Muscle of arm (tissue), 14 donors: ENCODE results near the gene FBXW10B. TPM values are rescaled to one million over a fixed set of nuclear protein-coding genes. Genes with fewer than 3 reads are reported as not detected.
A peak's percentile ranks its signal among the peaks of the same experiment; 100 is the strongest.
"Not testable (repeated sequence)": the region's sequence is repeated elsewhere in the genome, so short reads cannot be mapped to it uniquely, and the experiment has no call there.

Experiments used
- DNase-seq: peaks from one replicate; pipeline ENCODE4 v3.0.0-alpha.2; 2013
- long read RNA-seq, 11 donors: transcript quantifications; one replicate each; lab custom pipeline, GENCODE V29; 2026
- polyA plus RNA-seq, 12 donors: library from polyadenylated mRNA; unstranded; fragments of 120-200 nt; gene quantifications; one replicate each; pipeline ENCODE4 v1.2.1, GENCODE V29; 2013; ENCODE audit not compliant: insufficient read length in 12 of 12

Gene FBXW10B
- 1 to 10 TPM in 9 of 12 donors, under 1 TPM in 1, not detected in 2; 0.47 to 3.8 (median 1.7) TPM for polyA plus RNA-seq
- long read RNA-seq, donor 1: 0 reads
- long read RNA-seq, donor 2: 0 reads
- long read RNA-seq, donor 3: 0 reads
- long read RNA-seq, donor 4: 0 reads
- long read RNA-seq, donor 5: 0 reads
- long read RNA-seq, donor 6: 0 reads
- long read RNA-seq, donor 7: 0 reads
- long read RNA-seq, donor 8: 0 reads
- long read RNA-seq, donor 9: 0 reads
- long read RNA-seq, donor 10: 0 reads
- long read RNA-seq, donor 11: 0 reads

GRCh38 chr17:15619331-15620058, at the start of gene FBXW10B:
Gene FBXW10B, minus strand, starts transcription at chr17:15619704. Its CDS starts 192 bp downstream, at chr17:15619512.
- peak; percentile 12 for DNase-seq

DNA sequence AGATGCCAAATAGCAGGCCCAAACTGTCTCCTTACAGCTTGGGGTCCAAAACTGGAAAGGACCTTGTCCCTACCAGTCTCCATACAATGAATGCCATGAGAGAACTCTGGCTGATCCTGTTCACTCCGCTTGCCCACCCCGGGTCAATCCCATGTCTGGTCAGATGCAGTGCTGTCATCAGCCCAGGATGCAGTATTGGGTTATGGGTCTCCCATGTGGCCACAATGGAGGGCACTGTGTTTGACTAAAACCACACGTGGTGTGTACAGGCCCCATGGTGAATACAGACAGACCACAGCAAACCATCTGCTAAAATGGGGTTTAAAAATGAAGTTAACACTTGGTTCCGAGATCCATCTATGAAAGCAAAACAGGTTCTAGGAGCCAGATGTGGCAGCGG, 44.2 kb upstream of the FBXW10B start:
- DNase-seq: no peak

DNA sequence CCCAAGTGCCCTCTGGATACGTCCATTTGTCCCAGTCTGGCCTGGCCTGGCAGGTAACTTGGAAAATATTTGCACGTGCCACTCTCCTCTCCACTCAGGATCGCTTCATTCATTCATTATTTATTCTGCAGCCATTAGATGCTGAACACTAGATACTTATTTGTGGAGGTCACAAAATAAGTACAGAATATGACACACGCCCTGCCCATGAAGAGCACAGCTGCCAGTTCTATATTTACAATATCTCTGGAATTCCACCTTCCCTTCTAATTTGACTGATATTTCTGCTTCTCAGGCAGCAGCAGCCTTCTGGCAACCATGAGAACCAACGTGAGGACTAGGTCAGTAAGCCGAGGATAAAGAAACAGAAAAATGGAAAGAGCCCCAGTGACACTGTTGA, 43.7 kb upstream of the FBXW10B start:
- DNase-seq: no peak

GRCh38 chr17:15662681-15663080, 43.2 kb upstream of the FBXW10B start:
- no peak for DNase-seq

DNA sequence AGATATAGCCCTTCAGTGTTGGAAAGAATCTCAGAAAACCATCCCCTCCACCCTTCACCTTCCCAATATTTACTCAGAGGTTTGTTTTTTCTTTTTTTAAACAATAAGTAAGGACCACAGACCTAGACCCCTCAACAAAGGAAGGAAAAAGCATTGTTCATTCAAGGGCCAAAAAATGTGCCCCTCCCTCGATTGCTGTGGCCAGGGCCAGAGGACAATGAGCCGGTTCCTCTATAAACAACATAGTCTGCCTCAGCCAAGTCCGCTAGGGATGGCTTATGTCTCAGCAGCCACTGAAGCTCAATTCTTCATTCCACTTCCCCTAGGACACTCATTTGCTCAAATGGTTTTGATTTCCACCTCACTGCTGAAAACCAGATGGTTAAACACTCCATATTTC, 40.6 kb upstream of the FBXW10B start:
- no peak for DNase-seq

- no peak for DNase-seq
Observed at GRCh38 chr17:15659663-15660062, 40.2 kb upstream of the FBXW10B start.

DNA sequence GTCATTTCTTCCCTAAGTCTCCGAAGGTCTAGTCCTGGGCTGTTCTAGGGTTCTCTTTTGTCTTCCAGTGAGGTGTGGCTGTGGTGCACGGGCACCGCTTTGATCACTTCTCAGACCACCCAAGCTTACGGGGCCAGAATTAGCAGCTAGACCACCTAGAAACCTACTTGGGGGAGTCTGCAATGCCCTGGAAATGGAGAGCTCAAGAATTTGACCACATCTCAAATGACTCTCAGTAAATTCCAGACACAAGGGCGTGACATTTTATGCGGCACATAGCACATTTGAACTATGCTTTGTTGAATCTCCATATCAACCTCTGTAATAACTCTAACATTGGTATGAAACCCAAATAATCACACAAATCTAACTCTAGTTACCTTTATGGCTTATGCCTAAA, 39.7 kb upstream of the FBXW10B start:
- no peak for DNase-seq

GRCh38 chr17:15658296-15658695, 38.8 kb upstream of the FBXW10B start:
- no peak for DNase-seq

DNA sequence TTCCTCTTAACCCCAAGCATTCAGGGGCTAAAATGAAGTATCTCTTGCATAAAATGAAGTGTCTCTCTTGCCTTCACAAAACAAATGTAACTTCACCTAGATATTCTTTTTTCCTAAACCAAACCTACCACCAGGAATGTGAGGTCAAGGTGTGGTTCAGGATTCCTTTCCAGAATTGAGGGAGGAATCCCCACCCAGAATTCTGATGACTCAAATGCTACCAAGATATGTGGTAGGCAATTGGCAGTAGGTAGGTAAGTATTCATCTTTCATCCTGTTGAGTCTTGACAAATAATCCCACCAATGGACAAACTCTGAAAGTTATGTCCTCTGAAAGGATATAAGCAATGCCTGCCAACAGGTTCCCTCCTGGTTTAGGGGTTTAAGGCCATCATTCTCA, 38.4 kb upstream of the FBXW10B start:
- no peak for DNase-seq

DNA sequence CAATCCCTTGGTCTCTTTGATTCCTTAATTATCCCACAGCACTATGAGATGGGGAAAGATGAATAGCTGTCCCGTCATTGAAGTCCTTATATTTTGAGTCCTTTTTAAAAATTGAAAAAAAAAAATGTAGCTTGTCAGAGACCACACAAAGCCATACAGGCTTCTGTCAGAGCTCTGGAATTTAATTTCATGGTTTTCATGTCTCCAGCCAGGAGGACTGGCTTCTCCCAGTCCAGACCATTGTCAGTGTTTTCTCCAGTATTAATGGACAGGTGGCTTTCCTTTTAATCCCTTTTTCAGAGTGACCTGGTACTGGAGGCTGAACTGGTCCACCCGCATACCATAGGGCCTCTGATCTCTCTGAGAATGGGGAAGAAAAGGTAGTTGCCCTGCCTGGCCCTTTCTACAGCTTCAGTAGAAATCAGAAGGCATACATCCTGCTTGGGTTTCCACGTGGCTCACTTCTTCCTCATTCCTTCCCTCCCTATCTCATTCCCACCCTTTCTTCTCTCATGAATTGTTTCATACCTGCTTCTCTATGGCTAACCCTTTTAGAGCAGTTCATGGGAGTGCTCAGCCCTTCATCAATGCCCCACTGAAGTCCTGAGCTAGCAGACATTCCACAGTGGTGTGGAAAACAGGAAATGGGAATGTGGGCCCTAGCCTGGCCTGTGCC, 35.5 kb upstream of the FBXW10B start:
- no peak for DNase-seq

- DNase-seq: not testable (repeated sequence)
Observed at GRCh38 chr17:15654401-15654800, 34.9 kb upstream of the FBXW10B start.

DNA sequence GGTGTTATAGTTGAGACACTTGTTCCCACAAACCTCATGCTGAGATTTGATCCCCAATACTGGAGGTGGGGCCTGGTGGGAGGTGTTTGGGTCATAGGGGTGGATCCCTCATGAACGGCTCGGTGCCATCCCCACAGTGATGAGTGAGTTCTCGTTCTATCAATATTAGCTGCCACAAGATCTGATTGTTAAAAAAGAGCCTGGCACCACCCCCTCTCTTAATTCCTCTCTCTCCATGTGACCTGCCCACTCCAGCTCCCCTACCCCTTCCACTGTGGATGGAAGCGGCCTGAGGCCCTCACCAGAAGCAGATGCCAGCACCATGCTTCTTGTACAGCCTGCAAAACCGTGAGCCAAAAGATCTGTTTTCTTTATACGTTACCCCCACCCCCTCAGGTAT, 33.5 kb upstream of the FBXW10B start:
- no peak for DNase-seq

GRCh38 chr17:15651583-15652110, 32.1 kb upstream of the FBXW10B start:
- DNase-seq: peak; percentile 95

- DNase-seq: peak; percentile 39
Observed at GRCh38 chr17:15650741-15651582, 31.5 kb upstream of the FBXW10B start.

- peak; percentile 70 for DNase-seq
Observed at GRCh38 chr17:15649861-15650421, 30.4 kb upstream of the FBXW10B start.

- no peak for DNase-seq
Observed at GRCh38 chr17:15648386-15648785, 28.9 kb upstream of the FBXW10B start.

DNA sequence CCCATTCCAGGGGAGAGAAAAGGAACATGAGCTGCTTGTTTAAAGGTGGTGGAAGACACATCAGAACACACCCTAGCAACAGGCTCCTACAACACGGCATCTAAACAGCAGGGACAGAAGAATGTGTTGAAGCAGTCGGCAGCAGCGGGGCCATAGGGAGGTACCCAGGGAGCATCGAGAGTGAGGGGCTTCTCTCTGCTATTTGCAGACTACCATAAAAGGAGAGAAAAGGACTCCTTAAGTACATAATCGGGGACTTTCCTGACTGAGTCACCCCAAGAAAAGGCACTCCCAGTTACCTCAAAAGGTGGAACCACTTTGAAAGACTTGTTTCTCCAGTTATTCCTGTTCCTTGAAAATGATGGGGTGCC, 26.4 kb upstream of the FBXW10B start:
- DNase-seq: peak; percentile 44

GRCh38 chr17:15645099-15645941, 25.8 kb upstream of the FBXW10B start:
- DNase-seq: peak; percentile 42

DNA sequence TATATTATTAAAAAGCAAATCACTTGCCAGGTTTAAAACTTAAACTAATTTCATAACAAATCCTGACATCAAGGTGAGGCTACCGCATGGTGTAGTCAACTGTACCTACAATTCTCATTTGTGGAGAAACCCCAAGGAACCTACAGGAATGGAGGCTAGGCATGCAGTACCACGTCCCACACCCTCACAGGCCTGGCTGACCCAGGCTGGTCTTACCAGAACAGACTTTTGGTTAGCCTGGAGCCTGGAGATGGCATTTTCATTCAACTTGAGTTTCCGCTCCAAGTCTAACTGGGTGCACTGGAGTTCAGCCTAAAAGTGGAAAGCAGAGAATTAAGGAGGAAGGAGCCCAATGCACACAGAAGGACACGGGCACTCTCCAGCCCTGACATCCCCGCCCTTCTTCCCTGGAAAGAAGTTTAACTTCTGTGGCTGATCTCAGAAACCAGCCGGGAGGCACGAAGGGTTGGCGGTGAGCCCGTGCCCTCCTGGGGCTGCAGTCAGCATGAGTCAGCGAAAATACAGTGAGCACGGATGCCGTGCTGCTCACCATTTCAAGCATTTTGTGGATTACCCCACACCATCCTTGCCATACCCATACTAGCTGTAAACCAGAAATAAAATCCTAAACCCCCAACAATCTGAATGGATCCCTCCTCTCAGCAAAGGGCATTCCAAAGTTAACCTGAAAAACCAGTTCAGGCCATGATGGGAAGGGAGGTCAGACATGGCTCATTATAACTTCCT, 23.2 kb upstream of the FBXW10B start:
- DNase-seq: not testable (repeated sequence)

DNA sequence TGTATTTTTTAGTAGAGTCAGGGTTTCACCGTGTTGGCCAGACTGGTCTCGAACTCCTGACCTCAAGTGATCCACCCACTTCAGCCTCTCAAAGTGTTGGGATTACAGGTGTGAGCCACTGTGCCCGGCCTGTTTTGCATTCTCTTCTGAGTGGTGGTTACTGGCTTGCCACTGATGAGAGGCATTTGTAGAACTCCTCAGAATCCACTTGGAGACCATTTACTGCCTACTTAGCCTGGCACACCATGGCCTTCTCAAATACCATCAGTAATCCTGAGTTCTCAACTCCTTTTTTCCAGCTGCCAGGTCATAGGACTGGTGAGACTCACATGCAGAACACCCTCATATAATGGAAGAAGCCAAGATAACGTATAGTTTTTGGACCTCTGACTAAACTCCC, 22.5 kb upstream of the FBXW10B start:
- DNase-seq: not testable (repeated sequence)
